Activated T-cell treated with anti-CD3 and anti-CD28 coated beads, Interleukin-2, amount 50 U/mL, for 24 hours (primary cell): ENCODE data around the gene TCF23.
"Not testable (repeated sequence)": the region's sequence is repeated elsewhere in the genome, so short reads cannot be mapped to it uniquely, and the experiment has no call there.

Source experiments
- DNase-seq: peaks from one replicate; pipeline ENCODE4 v3.0.0-alpha.2; 2020
- H3K27ac Mint-ChIP-seq: 2 replicates; pipeline ENCODE4 v1.8.0; 2020; ENCODE audit warnings: mild to moderate bottlenecking, mixed read lengths
- H3K27me3 Mint-ChIP-seq: 2 replicates; pipeline ENCODE4 v1.8.0; 2020; ENCODE audit warnings: mixed read lengths
- H3K36me3 Mint-ChIP-seq: 2 replicates; pipeline ENCODE4 v1.8.0; 2020; ENCODE audit warnings: low read depth, mixed read lengths
- H3K4me1 Mint-ChIP-seq: 2 replicates; pipeline ENCODE4 v1.8.0; 2020; ENCODE audit warnings: low read depth, mixed read lengths
- H3K4me3 Mint-ChIP-seq: 2 replicates; pipeline ENCODE4 v1.8.0; 2020; ENCODE audit warnings: mild to moderate bottlenecking, moderate library complexity, mixed read lengths
- H3K9me3 Mint-ChIP-seq: 2 replicates; pipeline ENCODE4 v1.8.0; 2020; ENCODE audit warnings: mixed read lengths

The TCF23 gene

GRCh38 chr2:27159271-27159670, 10.5 kb downstream of the TCF23 start:
- H3K36me3 Mint-ChIP-seq = no peaks in the 10 kb centered on the region
- no peaks in the 10 kb centered on the region for H3K4me1 Mint-ChIP-seq
- H3K27ac Mint-ChIP-seq = no peak overlapping the region

GRCh38 chr2:27160191-27160590, 11.4 kb downstream of the TCF23 start:
- H3K36me3 Mint-ChIP-seq = no peaks in the 10 kb centered on the region
- no peak for DNase-seq
- no peak overlapping the region for H3K4me3 Mint-ChIP-seq
- no peaks in the 10 kb centered on the region for H3K4me1 Mint-ChIP-seq
- peaks cover 3% of the 10 kb centered on the region for H3K27me3 Mint-ChIP-seq
- H3K9me3 Mint-ChIP-seq = no peaks in the 10 kb centered on the region
- no peak overlapping the region for H3K27ac Mint-ChIP-seq

More at GRCh38 chr2:27159271-27159670, 10.5 kb downstream of the TCF23 start:
- H3K9me3 Mint-ChIP-seq = no peaks in the 10 kb centered on the region
- DNase-seq = no peak
- peaks cover 3% of the 10 kb centered on the region for H3K27me3 Mint-ChIP-seq
- H3K4me3 Mint-ChIP-seq = no peak overlapping the region

- no peak for DNase-seq
- H3K4me1 Mint-ChIP-seq = no peaks in the 10 kb centered on the region
- H3K9me3 Mint-ChIP-seq = no peaks in the 10 kb centered on the region
- H3K27ac Mint-ChIP-seq = no peak overlapping the region
- H3K27me3 Mint-ChIP-seq = peaks cover 3% of the 10 kb centered on the region
- no peaks in the 10 kb centered on the region for H3K36me3 Mint-ChIP-seq
- no peak overlapping the region for H3K4me3 Mint-ChIP-seq
Measured at GRCh38 chr2:27162151-27163121, 13.6 kb downstream of the TCF23 start.

- Mint-ChIP-seq H3K27me3 (peaks cover 3% of the 10 kb centered on the region), H3K4me1 (no peaks in the 10 kb centered on the region), H3K27ac (no peak overlapping the region), H3K9me3 (no peaks in the 10 kb centered on the region), H3K4me3 (no peak overlapping the region), H3K36me3 (no peaks in the 10 kb centered on the region)
- DNase-seq = no peak
Measured at GRCh38 chr2:27164960-27165763, 16.4 kb downstream of the TCF23 start.

GRCh38 chr2:27170581-27171337, 22.0 kb downstream of the TCF23 start:
- Mint-ChIP-seq H3K27ac (no peak overlapping the region), H3K36me3 (no peaks in the 10 kb centered on the region), H3K27me3 (peaks cover 10% of the 10 kb centered on the region), H3K9me3 (no peaks in the 10 kb centered on the region), H3K4me1 (no peaks in the 10 kb centered on the region), H3K4me3 (no peak overlapping the region)
- DNase-seq = no peak

- H3K27me3 Mint-ChIP-seq = peaks cover 11% of the 10 kb centered on the region
- H3K9me3 Mint-ChIP-seq = no peaks in the 10 kb centered on the region
- no peaks in the 10 kb centered on the region for H3K36me3 Mint-ChIP-seq
- no peaks in the 10 kb centered on the region for H3K4me1 Mint-ChIP-seq
- H3K27ac Mint-ChIP-seq = no peak overlapping the region
- no peak for DNase-seq
- H3K4me3 Mint-ChIP-seq = no peak overlapping the region
Measured at GRCh38 chr2:27171351-27171848, 22.6 kb downstream of the TCF23 start.

- Mint-ChIP-seq H3K4me3 (no peak overlapping the region), H3K9me3 (no peaks in the 10 kb centered on the region), H3K27me3 (peaks cover 30% of the 10 kb centered on the region)
Measured at GRCh38 chr2:27174638-27175037, 25.8 kb downstream of the TCF23 start.

GRCh38 chr2:27175330-27175729, 26.5 kb downstream of the TCF23 start:
- Mint-ChIP-seq H3K27ac (no peak overlapping the region), H3K4me1 (no peaks in the 10 kb centered on the region), H3K27me3 (peaks cover 31% of the 10 kb centered on the region), H3K9me3 (no peaks in the 10 kb centered on the region), H3K36me3 (no peaks in the 10 kb centered on the region), H3K4me3 (no peak overlapping the region)
- DNase-seq = no peak

More at GRCh38 chr2:27174638-27175037, 25.8 kb downstream of the TCF23 start:
- no peak overlapping the region for H3K27ac Mint-ChIP-seq
- DNase-seq = no peak
- H3K36me3 Mint-ChIP-seq = no peaks in the 10 kb centered on the region
- no peaks in the 10 kb centered on the region for H3K4me1 Mint-ChIP-seq

- peaks cover 31% of the 10 kb centered on the region for H3K27me3 Mint-ChIP-seq
- not testable (repeated sequence) for H3K36me3 Mint-ChIP-seq, H3K27ac Mint-ChIP-seq, H3K4me3 Mint-ChIP-seq, DNase-seq, H3K9me3 Mint-ChIP-seq, H3K4me1 Mint-ChIP-seq
Measured at GRCh38 chr2:27175781-27176180, 27.0 kb downstream of the TCF23 start.

GRCh38 chr2:27177441-27178351, 28.9 kb downstream of the TCF23 start:
- no peaks in the 10 kb centered on the region for H3K4me1 Mint-ChIP-seq
- no peaks in the 10 kb centered on the region for H3K9me3 Mint-ChIP-seq

GRCh38 chr2:27178469-27178868, 29.7 kb downstream of the TCF23 start:
- Mint-ChIP-seq H3K27ac (no peak overlapping the region), H3K4me3 (no peak overlapping the region), H3K27me3 (peaks cover 44% of the 10 kb centered on the region), H3K4me1 (no peaks in the 10 kb centered on the region), H3K36me3 (no peaks in the 10 kb centered on the region), H3K9me3 (no peaks in the 10 kb centered on the region)
- DNase-seq = no peak

More at GRCh38 chr2:27177441-27178351, 28.9 kb downstream of the TCF23 start:
- Mint-ChIP-seq H3K27me3 (peaks cover 43% of the 10 kb centered on the region), H3K36me3 (no peaks in the 10 kb centered on the region), H3K4me3 (no peak overlapping the region), H3K27ac (no peak overlapping the region)
- DNase-seq = no peak

- H3K4me3 Mint-ChIP-seq = no peak overlapping the region
- H3K9me3 Mint-ChIP-seq = no peaks in the 10 kb centered on the region
- DNase-seq = no peak
- no peaks in the 10 kb centered on the region for H3K4me1 Mint-ChIP-seq
- H3K27ac Mint-ChIP-seq = no peak overlapping the region
- H3K27me3 Mint-ChIP-seq = peaks cover 46% of the 10 kb centered on the region
- H3K36me3 Mint-ChIP-seq = no peaks in the 10 kb centered on the region
Measured at GRCh38 chr2:27179344-27180000, 30.7 kb downstream of the TCF23 start.

GRCh38 chr2:27182346-27182745, 33.5 kb downstream of the TCF23 start:
- Mint-ChIP-seq H3K36me3 (no peaks in the 10 kb centered on the region), H3K27me3 (peaks cover 44% of the 10 kb centered on the region), H3K4me1 (no peaks in the 10 kb centered on the region), H3K4me3 (no peak overlapping the region), H3K9me3 (no peaks in the 10 kb centered on the region), H3K27ac (no peak overlapping the region)
- DNase-seq = no peak
